NCI-H2107 treated with DMSO at 0.1 percent for 48 hours (cell line): Measurements from ENCODE around the gene IL21R.
"Not testable (repeated sequence)": the region's sequence is repeated elsewhere in the genome, so short reads cannot be mapped to it uniquely, and the experiment has no call there.

Experiments used
- DNase-seq: peaks from one replicate; lab custom pipeline; 2025; ENCODE audit not compliant: unreplicated experiment; lab: John Stamatoyannopoulos, UW

IL21R gene

GRCh38 chr16:27400751-27401620 is 988 bp upstream of the IL21R start:
- no peak for DNase-seq

- no peak for DNase-seq
Observed at GRCh38 chr16:27402569-27402963, 592 bp downstream of the IL21R start.

- DNase-seq = no peak
Observed at GRCh38 chr16:27402964-27403600, 1.1 kb downstream of the IL21R start.

- DNase-seq = no peak
Observed at GRCh38 chr16:27403601-27403992, 1.6 kb downstream of the IL21R start.

- no peak for DNase-seq
Observed at GRCh38 chr16:27404163-27404823, 2.3 kb downstream of the IL21R start.

- no peak for DNase-seq
Observed at GRCh38 chr16:27405546-27406451, 3.8 kb downstream of the IL21R start.

- no peak for DNase-seq
Observed at GRCh38 chr16:27406511-27407128, 4.6 kb downstream of the IL21R start.

GRCh38 chr16:27407133-27407532 is 5.2 kb downstream of the IL21R start:
- no peak for DNase-seq

GRCh38 chr16:27408012-27408601 is 6.1 kb downstream of the IL21R start:
- no peak for DNase-seq

GRCh38 chr16:27408602-27409031 is 6.6 kb downstream of the IL21R start:
- no peak for DNase-seq

GRCh38 chr16:27409958-27410357 is 8.0 kb downstream of the IL21R start:
- not testable (repeated sequence) for DNase-seq

- DNase-seq = no peak
Observed at GRCh38 chr16:27410761-27411160, 8.8 kb downstream of the IL21R start.

- DNase-seq = no peak
Observed at GRCh38 chr16:27413956-27414355, 12.0 kb downstream of the IL21R start.

- no peak for DNase-seq
Observed at GRCh38 chr16:27414788-27415431, 12.9 kb downstream of the IL21R start.

GRCh38 chr16:27417047-27417671 is 15.2 kb downstream of the IL21R start:
- no peak for DNase-seq

GRCh38 chr16:27421961-27422740 is 20.2 kb downstream of the IL21R start:
- no peak for DNase-seq

- DNase-seq = no peak
Observed at GRCh38 chr16:27424772-27425498, 23.0 kb downstream of the IL21R start.

- no peak for DNase-seq
Observed at GRCh38 chr16:27425961-27426360, 24.0 kb downstream of the IL21R start.
